Ectodermal cell (in vitro differentiated cells): Measurements from ENCODE around the gene LARP4. TPM values are rescaled to one million over a fixed set of nuclear protein-coding genes. Genes with fewer than 3 reads are reported as not detected.

Experiments used
- H3K27ac ChIP-seq: 2 replicates; pipeline ENCODE4 v1.7.0; 2013; ENCODE audit warnings: mild to moderate bottlenecking, low read depth, low read length; ENCODE audit not compliant: insufficient read depth, poor library complexity, severe bottlenecking
- H3K27me3 ChIP-seq: 2 replicates; pipeline ENCODE4 v1.7.0; 2013; ENCODE audit warnings: mild to moderate bottlenecking, low read length; ENCODE audit not compliant: insufficient read depth, control insufficient read depth, poor library complexity, severe bottlenecking
- H3K36me3 ChIP-seq: one replicate; pipeline ENCODE4 v1.7.0; 2013; ENCODE audit warnings: low read length; ENCODE audit not compliant: control insufficient read depth, insufficient read depth
- H3K4me1 ChIP-seq: one replicate; pipeline ENCODE4 v1.7.0; 2013; ENCODE audit warnings: low read length; ENCODE audit not compliant: control insufficient read depth, insufficient read depth
- H3K4me3 ChIP-seq: 2 replicates; pipeline ENCODE4 v1.7.0; 2013; ENCODE audit warnings: low read depth, low read length, control low read depth; ENCODE audit not compliant: insufficient read depth
- H3K9me3 ChIP-seq: 2 replicates; pipeline ENCODE4 v1.7.0; 2013; ENCODE audit warnings: mild to moderate bottlenecking, low read length, moderate library complexity; ENCODE audit not compliant: control insufficient read depth
- WGBS, 2 experiments: methylation state at CpG; one replicate each; pipeline ENCODE4 v1.1.7; 2013; ENCODE audit warnings: missing lambda C conversion rate in 2 of 2; 5-methylcytosine and 5-hydroxymethylcytosine counted together
- polyA plus RNA-seq, 4 experiments: library from polyadenylated mRNA; stranded (reverse); fragments of 50-300 nt; gene quantifications; one replicate each; pipeline ENCODE4 v1.2.3, GENCODE V29; 2013

Gene LARP4
- polyA plus RNA-seq (2013, experiment 1 of 4), result 40.3 TPM
- 42.5 TPM for polyA plus RNA-seq (2013, experiment 2 of 4)
- 26.7 TPM for polyA plus RNA-seq (2013, experiment 3 of 4)
- polyA plus RNA-seq (2013, experiment 4 of 4), result 29.7 TPM

GRCh38 chr12:50400638-50401499, at the start of gene LARP4:
LARP4 (plus strand) TSS chr12:50400885; CDS start chr12:50401011, 126 bp downstream.
- Histone ChIP-seq H3K36me3 (no peaks in the 10 kb centered on the region), H3K4me1 (peaks cover 7% of the 10 kb centered on the region), H3K9me3 (no peaks in the 10 kb centered on the region), H3K4me3 (peak within 1 kb of the TSS; percentile 69), H3K27me3 (no peaks in the 10 kb centered on the region), H3K27ac (peak within 1 kb of the TSS; percentile 85)
- WGBS, 2 experiments, result 0 to 1% methylated on average over 54 of the region's 54 CpGs

GRCh38 chr12:50351120-50352043, 49.3 kb upstream of the LARP4 start:
- Histone ChIP-seq H3K27me3 (no peaks in the 10 kb centered on the region), H3K36me3 (no peaks in the 10 kb centered on the region), H3K4me1 (no peaks in the 10 kb centered on the region), H3K4me3 (no peak overlapping the region), H3K9me3 (no peaks in the 10 kb centered on the region), H3K27ac (no peak overlapping the region)
- 91 to 92% methylated on average over 11 of the region's 11 CpGs for WGBS, 2 experiments

GRCh38 chr12:50353404-50353803, 47.3 kb upstream of the LARP4 start:
- WGBS, 2 experiments, result 93 to 94% methylated on average over 3 of the region's 3 CpGs
- Histone ChIP-seq H3K4me1 (no peaks in the 10 kb centered on the region), H3K27ac (no peak overlapping the region), H3K4me3 (no peak overlapping the region), H3K36me3 (no peaks in the 10 kb centered on the region), H3K27me3 (no peaks in the 10 kb centered on the region), H3K9me3 (no peaks in the 10 kb centered on the region)

- no peak overlapping the region for H3K4me3 ChIP-seq
- no peaks in the 10 kb centered on the region for H3K27me3 ChIP-seq
- no peaks in the 10 kb centered on the region for H3K9me3 ChIP-seq
- H3K36me3 ChIP-seq, result no peaks in the 10 kb centered on the region
- no peak overlapping the region for H3K27ac ChIP-seq
- 91% methylated on average over 3 of the region's 3 CpGs for WGBS, 2 experiments
- no peaks in the 10 kb centered on the region for H3K4me1 ChIP-seq
Observed at GRCh38 chr12:50353869-50354593, 46.7 kb upstream of the LARP4 start.

GRCh38 chr12:50354908-50355307, 45.8 kb upstream of the LARP4 start:
- 87 to 89% methylated on average over 2 of the region's 2 CpGs for WGBS, 2 experiments
- Histone ChIP-seq H3K4me3 (no peak overlapping the region), H3K4me1 (no peaks in the 10 kb centered on the region), H3K36me3 (no peaks in the 10 kb centered on the region), H3K9me3 (no peaks in the 10 kb centered on the region), H3K27ac (no peak overlapping the region), H3K27me3 (no peaks in the 10 kb centered on the region)

GRCh38 chr12:50355365-50355764, 45.3 kb upstream of the LARP4 start:
- Histone ChIP-seq H3K4me1 (no peaks in the 10 kb centered on the region), H3K27ac (no peak overlapping the region), H3K4me3 (no peak overlapping the region), H3K27me3 (no peaks in the 10 kb centered on the region), H3K36me3 (no peaks in the 10 kb centered on the region), H3K9me3 (no peaks in the 10 kb centered on the region)
- 94 to 96% methylated on average over 4 of the region's 4 CpGs for WGBS, 2 experiments

GRCh38 chr12:50362671-50363070, 38.0 kb upstream of the LARP4 start:
- H3K36me3 ChIP-seq, result no peaks in the 10 kb centered on the region
- no peak overlapping the region for H3K4me3 ChIP-seq
- no peaks in the 10 kb centered on the region for H3K27me3 ChIP-seq
- 90% methylated on average over 4 of the region's 4 CpGs for WGBS, 2 experiments
- no peaks in the 10 kb centered on the region for H3K9me3 ChIP-seq
- no peaks in the 10 kb centered on the region for H3K4me1 ChIP-seq
- no peak overlapping the region for H3K27ac ChIP-seq

GRCh38 chr12:50363141-50363540, 37.5 kb upstream of the LARP4 start:
- Histone ChIP-seq H3K36me3 (no peaks in the 10 kb centered on the region), H3K4me3 (no peak overlapping the region), H3K4me1 (no peaks in the 10 kb centered on the region), H3K27me3 (no peaks in the 10 kb centered on the region), H3K9me3 (no peaks in the 10 kb centered on the region), H3K27ac (no peak overlapping the region)
- 92 to 97% methylated on average over 4 to 5 of the region's 5 CpGs for WGBS, 2 experiments

GRCh38 chr12:50365709-50366406, 34.8 kb upstream of the LARP4 start:
- Histone ChIP-seq H3K4me1 (no peaks in the 10 kb centered on the region), H3K27me3 (no peaks in the 10 kb centered on the region), H3K4me3 (no peak overlapping the region), H3K9me3 (no peaks in the 10 kb centered on the region), H3K27ac (no peak overlapping the region), H3K36me3 (no peaks in the 10 kb centered on the region)
- 95 to 96% methylated on average over 9 of the region's 9 CpGs for WGBS, 2 experiments
